Pulmonary artery endothelial cell (primary cell): ENCODE results near the gene POLR2E. TPM values are rescaled to one million over a fixed set of nuclear protein-coding genes. Genes with fewer than 3 reads are reported as not detected.

Source experiments
- DNase-seq: peaks from one replicate; pipeline ENCODE4 v3.0.0-alpha.2; 2011; ENCODE audit warnings: low read depth, low spot score
- total RNA-seq: library from RNA; depleted of rRNA; stranded (reverse); fragments of >200 nt; gene quantifications from 2 replicates; pipeline ENCODE4 v1.2.3, GENCODE V29; 2014

POLR2E gene
- total RNA-seq, 1 donor from 2014 or later, result 133 TPM

GRCh38 chr19:1066748-1067340 is 28.3 kb downstream of the POLR2E start, which contains the start of gene ARHGAP45:
ARHGAP45 (plus strand) TSS chr19:1067167; CDS start chr19:1067406, 239 bp downstream.
- no peak for DNase-seq

DNA sequence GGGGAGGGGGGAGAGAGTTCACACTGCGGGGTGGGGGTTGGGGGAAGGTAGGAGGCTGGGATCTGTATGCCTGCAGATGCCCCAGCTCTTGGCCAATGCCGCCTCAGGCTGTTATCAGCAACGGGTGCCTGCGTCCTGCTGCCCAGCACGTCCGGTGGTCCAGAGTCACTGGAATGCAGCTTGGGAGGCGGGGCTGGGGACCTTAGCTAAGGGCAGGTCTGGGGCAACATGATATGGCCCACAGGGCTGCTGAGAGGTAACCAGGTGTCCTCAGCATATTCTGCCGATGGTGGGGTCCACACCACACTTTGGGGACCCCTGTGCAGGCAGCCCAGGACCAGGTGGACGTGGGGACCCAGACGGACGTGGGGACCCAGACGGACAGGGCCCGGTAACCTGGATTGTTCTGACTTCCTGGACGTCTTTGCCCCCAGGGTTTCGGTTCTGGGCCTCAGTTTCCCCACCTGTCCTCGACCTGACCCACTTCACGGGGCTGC is 28.9 kb downstream of the POLR2E start:
- no peak for DNase-seq

DNA sequence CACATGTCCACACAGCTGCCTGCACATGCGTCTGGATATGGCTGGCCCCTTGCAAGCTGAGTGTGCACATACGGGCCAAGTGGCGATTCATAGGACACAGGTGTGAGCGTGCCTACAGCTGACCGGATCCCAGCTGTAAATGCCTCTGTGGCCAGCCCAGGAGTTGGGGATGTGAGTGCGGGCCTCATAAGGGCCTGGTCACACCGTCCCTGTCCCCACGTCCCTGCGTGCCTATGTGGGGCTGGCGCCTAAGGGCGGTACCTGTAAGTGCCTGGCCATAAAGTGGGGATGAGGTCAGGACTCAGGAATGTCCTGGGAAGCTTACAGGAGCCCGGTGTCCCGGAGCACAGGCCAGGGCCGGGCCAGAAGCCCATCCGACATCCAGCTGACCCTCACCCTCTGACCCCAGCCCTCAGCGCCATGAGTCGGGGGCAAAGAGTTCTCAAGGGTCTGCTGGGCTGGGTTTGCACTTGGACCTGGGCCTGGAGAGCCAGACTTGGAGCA is 29.5 kb downstream of the POLR2E start:
- no peak for DNase-seq

DNA sequence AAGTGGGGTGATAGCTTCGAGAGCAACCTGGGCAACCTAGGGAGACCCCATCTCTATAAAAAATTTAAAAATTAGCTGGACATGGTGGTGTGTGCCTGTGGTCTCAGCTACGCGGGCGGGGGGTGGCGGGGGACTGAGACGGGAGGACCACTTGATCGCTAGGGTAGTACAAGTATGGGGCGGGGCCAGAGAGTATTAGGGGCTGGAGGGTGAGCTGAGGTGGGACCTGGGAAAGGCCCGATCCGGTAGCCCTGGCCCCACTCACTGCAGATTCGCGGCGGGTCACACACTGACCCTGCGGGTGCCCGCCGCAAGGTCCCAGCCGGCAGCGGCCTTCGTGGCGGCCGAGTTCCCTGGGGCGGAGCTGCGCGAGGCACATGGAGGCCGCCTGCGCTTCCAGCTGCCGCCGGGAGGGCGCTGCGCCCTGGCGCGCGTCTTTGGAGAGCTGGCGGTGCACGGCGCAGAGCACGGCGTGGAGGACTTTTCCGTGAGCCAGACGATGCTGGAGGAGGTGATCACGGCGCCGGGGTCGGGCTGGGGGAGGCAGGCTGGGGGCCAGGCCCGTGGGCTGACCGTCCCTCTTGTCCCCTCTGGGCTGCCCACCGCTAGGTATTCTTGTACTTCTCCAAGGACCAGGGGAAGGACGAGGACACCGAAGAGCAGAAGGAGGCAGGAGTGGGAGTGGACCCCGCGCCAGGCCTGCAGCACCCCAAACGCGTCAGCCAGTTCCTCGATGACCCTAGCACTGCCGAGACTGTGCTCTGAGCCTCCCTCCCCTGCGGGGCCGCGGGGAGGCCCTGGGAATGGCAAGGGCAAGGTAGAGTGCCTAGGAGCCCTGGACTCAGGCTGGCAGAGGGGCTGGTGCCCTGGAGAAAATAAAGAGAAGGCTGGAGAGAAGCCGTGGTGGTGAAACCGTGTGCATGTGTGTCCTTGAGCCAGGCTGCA is 30.2 kb downstream of the POLR2E start:
- DNase-seq, result no peak

- no peak for DNase-seq
Measured at GRCh38 chr19:1063909-1064660, 31.1 kb downstream of the POLR2E start.

GRCh38 chr19:1063030-1063908 is 31.9 kb downstream of the POLR2E start:
- DNase-seq, result no peak

GRCh38 chr19:1062387-1063029 is 32.7 kb downstream of the POLR2E start:
- DNase-seq, result no peak

- DNase-seq, result no peak
Measured at GRCh38 chr19:1061987-1062386, 33.2 kb downstream of the POLR2E start.

GRCh38 chr19:1060689-1061088 is 34.5 kb downstream of the POLR2E start:
- no peak for DNase-seq

DNA sequence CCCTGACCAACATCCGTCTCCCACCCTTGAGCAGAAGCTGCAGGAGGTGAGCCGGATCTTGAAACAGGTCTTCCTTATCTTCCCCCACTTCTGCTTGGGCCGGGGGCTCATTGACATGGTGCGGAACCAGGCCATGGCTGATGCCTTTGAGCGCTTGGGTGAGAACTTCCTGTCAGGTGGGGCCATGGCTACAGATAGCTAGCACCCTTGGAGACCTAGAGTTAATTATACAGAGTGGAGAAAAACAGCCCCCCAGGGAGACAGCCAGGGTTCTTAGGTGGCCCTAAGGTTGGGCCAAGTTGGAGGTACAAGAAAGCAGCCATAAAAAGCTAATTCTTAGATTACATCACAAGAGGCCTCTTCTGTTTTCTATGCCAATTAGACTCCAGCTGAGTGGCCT is 37.1 kb downstream of the POLR2E start:
- no peak for DNase-seq

DNA sequence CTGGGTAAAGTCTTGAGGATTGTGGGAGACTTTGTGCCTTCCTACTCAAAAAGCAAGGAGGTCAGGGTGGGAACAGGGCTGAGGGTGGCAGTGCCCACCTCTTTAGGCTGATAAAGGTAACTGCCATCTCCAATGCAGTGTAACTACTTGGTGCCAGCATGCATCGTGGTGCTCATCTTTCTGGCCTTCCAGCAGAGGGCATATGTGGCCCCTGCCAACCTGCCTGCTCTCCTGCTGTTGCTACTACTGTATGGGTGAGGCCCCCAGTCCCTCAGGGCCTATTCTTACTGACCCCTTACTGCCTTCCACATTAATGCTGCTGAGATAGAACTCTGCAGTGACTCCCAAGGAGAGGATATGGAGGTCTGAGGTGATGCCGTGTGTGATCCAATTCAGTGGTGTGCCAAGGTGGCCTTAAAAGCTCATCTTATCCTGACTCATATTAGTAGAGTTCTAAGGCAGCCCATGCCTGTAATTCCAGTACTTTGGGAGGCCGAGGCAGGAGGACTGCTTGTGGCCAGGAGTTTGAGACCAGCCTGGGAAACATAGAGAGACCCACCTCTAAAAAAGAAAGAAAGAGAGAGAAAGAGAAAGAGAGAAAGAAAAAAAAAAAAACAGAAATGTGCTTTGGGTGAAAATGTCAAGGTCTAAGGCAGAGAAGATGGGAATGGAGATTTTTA is 37.9 kb downstream of the POLR2E start:
- DNase-seq, result no peak

GRCh38 chr19:1055886-1056620 is 39.1 kb downstream of the POLR2E start:
- DNase-seq, result no peak

GRCh38 chr19:1055028-1055425 is 40.1 kb downstream of the POLR2E start:
- no peak for DNase-seq

GRCh38 chr19:1054102-1055027 is 40.8 kb downstream of the POLR2E start:
- DNase-seq, result no peak

- DNase-seq, result no peak
Measured at GRCh38 chr19:1053176-1054101, 41.7 kb downstream of the POLR2E start.

DNA sequence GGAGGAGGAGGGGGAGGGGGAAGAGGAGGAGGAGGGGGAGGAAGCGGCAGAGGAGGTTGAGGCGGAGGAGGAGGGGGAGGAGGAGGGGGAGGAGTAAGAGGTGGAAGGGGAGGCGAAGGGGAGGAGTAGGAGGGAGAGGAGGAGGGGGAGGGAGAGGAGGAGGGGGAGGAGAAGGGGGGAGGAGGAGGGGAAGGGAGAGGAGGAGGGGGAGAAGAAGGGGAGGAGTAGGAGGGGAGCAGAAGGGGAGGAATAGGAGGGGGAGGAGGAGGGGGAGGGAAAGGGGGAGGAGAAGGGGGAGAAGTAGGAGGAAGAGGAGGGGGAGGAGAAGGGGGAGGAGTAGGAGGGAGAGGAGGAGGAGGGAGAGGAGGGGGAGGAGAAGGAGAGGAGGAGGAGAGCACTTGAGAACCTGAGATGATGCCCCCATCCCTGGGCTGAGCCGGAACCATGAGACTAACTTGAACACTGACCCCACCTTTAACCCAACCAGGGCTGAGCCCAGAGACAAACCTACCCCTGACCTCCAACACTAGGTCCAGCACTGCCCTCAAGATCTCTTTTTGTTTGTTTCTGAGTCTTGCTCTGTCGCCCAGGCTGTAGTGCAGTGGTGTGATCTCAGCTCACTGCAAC is 42.7 kb downstream of the POLR2E start:
- DNase-seq, result no peak
